ENCODE measurements around the gene WDR88.
"Not testable (repeated sequence)": the region's sequence is repeated elsewhere in the genome, so short reads cannot be mapped to it uniquely, and the experiment has no call there.

Gene WDR88

GRCh38 chr19:33156334-33156733 lies 24.4 kb downstream of the WDR88 start:
- no peak for DNase-seq (ENCODE audit: low read depth)
- no peak overlapping the region for H3K4me3 ChIP-seq (ENCODE audit: low read length)
- TF ChIP-seq CTCF (conservative IDR thresholded peaks at IDR 0.05; ENCODE audit: low read depth, low read length) = no peak

- no peak overlapping the region for H3K4me3 ChIP-seq (ENCODE audit: low read length)
- no peak for TF ChIP-seq CTCF (conservative IDR thresholded peaks at IDR 0.05; ENCODE audit: low read depth, low read length)
- DNase-seq (ENCODE audit: low read depth) = no peak
Measured at GRCh38 chr19:33157906-33158305, 26.0 kb downstream of the WDR88 start.

- no peak for DNase-seq (ENCODE audit: low read depth)
- no peak for TF ChIP-seq CTCF (conservative IDR thresholded peaks at IDR 0.05; ENCODE audit: low read depth, low read length)
- no peak overlapping the region for H3K4me3 ChIP-seq (ENCODE audit: low read length)
Measured at GRCh38 chr19:33158365-33158764, 26.5 kb downstream of the WDR88 start.

DNA sequence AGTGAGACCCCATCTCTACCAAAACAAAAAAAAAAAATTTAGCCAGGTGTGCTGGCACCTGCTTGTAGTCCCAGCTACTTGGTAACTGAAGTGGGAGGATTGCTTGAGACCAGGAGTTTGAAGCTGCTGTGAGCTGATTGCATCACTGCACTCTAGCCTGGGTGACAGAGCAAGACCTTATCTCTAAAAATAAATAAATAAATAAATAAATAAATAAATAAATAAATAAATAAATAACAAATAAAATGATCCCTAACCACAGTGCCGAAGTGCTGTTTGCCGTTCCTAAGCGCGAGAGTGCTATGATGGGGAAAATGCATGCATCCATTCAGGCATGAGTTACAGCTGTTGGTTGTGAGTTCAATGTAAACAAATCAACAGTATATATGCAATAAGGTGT lies 27.2 kb downstream of the WDR88 start:
- no peak for TF ChIP-seq CTCF (conservative IDR thresholded peaks at IDR 0.05; ENCODE audit: low read depth, low read length)
- no peak overlapping the region for H3K4me3 ChIP-seq (ENCODE audit: low read length)
- DNase-seq (ENCODE audit: low read depth) = no peak

GRCh38 chr19:33159893-33160292 lies 28.0 kb downstream of the WDR88 start:
- no peak for DNase-seq (ENCODE audit: low read depth)
- H3K4me3 ChIP-seq (ENCODE audit: low read length) = no peak overlapping the region
- TF ChIP-seq CTCF (conservative IDR thresholded peaks at IDR 0.05; ENCODE audit: low read depth, low read length) = no peak

GRCh38 chr19:33161201-33161600 lies 29.3 kb downstream of the WDR88 start:
- no peak for DNase-seq (ENCODE audit: low read depth)

DNA sequence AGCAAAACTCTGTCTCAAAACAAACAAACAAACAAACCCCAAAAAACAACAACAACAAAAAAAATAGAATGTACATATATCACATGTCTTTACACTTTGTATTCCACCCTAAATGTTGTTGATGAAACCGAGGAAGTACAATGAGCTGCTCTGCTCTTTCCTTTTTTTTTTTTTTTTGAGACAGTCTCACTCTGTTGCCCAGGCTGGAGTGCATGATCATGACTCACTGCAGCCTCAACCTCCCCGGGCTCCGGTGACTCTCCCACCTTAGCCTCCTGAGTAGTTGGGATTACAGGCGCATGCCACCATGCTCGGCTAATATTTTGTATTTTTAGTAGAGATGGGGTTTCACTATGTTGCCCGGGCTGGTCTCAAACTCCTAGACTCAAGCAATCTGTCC lies 31.6 kb downstream of the WDR88 start:
- no peak for TF ChIP-seq CTCF (conservative IDR thresholded peaks at IDR 0.05; ENCODE audit: low read depth, low read length)
- DNase-seq (ENCODE audit: low read depth) = no peak
- H3K4me3 ChIP-seq (ENCODE audit: low read length) = no peak overlapping the region

More at GRCh38 chr19:33161201-33161600, 29.3 kb downstream of the WDR88 start:
- H3K4me3 ChIP-seq (ENCODE audit: low read length) = no peak overlapping the region
- TF ChIP-seq CTCF (conservative IDR thresholded peaks at IDR 0.05; ENCODE audit: low read depth, low read length) = no peak

- not testable (repeated sequence) for H3K4me3 ChIP-seq (ENCODE audit: low read length); DNase-seq (ENCODE audit: low read depth)
Measured at GRCh38 chr19:33166037-33166436, 34.1 kb downstream of the WDR88 start.

All from retinal pigment epithelial cell (primary cell).